Common myeloid progenitor, CD34-positive (primary cell): ENCODE results near the gene RERE.

ENCODE experiments used
- CTCF ChIA-PET: fragments of 350-600 bp; sonication (Branson Sonifier 250); formaldehyde crosslinking; loops from one replicate; lab custom pipeline; 2021; ENCODE audit warnings: antibody characterized with exemption; lab: Charles Lee
- POLR2A ChIA-PET: fragments of 350-600 bp; sonication (Branson Sonifier 250); formaldehyde crosslinking; loops from one replicate; lab custom pipeline; 2021; ENCODE audit warnings: antibody characterized with exemption; lab: Charles Lee
- DNase-seq, 3 donors: peaks; one replicate each; pipeline versions ENCODE4 v3.0.0 to v3.0.0-alpha.2; 2013
- H3K27ac ChIP-seq, 2 experiments: 1 replicate in 1 of 2; 2 replicates in 1 of 2; pipeline ENCODE4 v1.7.0; 2013; ENCODE audit warnings: inconsistent platforms in 2 of 2, low read length in 2 of 2, mild to moderate bottlenecking in 2 of 2, low read depth in 1 of 2, moderate library complexity in 1 of 2; ENCODE audit not compliant: severe bottlenecking in 2 of 2, insufficient read depth in 1 of 2, poor library complexity in 1 of 2
- H3K27me3 ChIP-seq, 5 experiments: replicated peaks in 2 of 5; 1 replicate in 3 of 5; 2 replicates in 2 of 5; pipeline versions ENCODE4 v1.6.1 to v1.7.0; 2013; ENCODE audit warnings: low read length in 4 of 5, mild to moderate bottlenecking in 2 of 5, moderate library complexity in 2 of 5, inconsistent platforms in 1 of 5; ENCODE audit not compliant: insufficient read depth in 5 of 5, control insufficient read depth in 4 of 5
- H3K36me3 ChIP-seq, 4 experiments: 1 replicate in 2 of 4; 2 replicates in 2 of 4; pipeline versions ENCODE4 v1.6.1 to v1.7.0; 2013; ENCODE audit warnings: low read length in 3 of 4, control low read depth in 1 of 4, mild to moderate bottlenecking in 1 of 4; ENCODE audit not compliant: control insufficient read depth in 4 of 4, insufficient read depth in 4 of 4
- H3K4me1 ChIP-seq, 4 experiments: 1 replicate in 3 of 4; 2 replicates in 1 of 4; pipeline versions ENCODE4 v1.6.1 to v1.7.1; 2013; ENCODE audit warnings: low read length in 3 of 4, mild to moderate bottlenecking in 3 of 4, control low read depth in 1 of 4, inconsistent platforms in 1 of 4, moderate library complexity in 1 of 4; ENCODE audit not compliant: control insufficient read depth in 4 of 4, insufficient read depth in 4 of 4; ENCODE audit errors: control extremely low read depth in 1 of 4
- H3K4me3 ChIP-seq, 7 experiments: 1 replicate in 4 of 7; 2 replicates in 3 of 7; pipeline versions ENCODE4 v1.5.1 to v1.7.0; 2013; ENCODE audit warnings: mild to moderate bottlenecking in 7 of 7, low read length in 6 of 7, moderate library complexity in 6 of 7, inconsistent platforms in 2 of 7, low read depth in 2 of 7, control low read depth in 1 of 7; ENCODE audit not compliant: insufficient read depth in 4 of 7, control insufficient read depth in 1 of 7; ENCODE audit errors: extremely low read depth in 1 of 7
- H3K9me3 ChIP-seq, 5 experiments: 1 replicate in 4 of 5; 2 replicates in 1 of 5; pipeline versions ENCODE4 v1.6.1 to v1.7.1; 2013; ENCODE audit warnings: low read length in 4 of 5, mild to moderate bottlenecking in 2 of 5, inconsistent platforms in 1 of 5, low read depth in 1 of 5, moderate library complexity in 1 of 5; ENCODE audit not compliant: control insufficient read depth in 4 of 5, insufficient read depth in 2 of 5; ENCODE audit errors: control extremely low read depth in 1 of 5
- WGBS: methylation state at CpG from one replicate; pipeline ENCODE4 v1.1.5; 2013; ENCODE audit not compliant: insufficient coverage; 5-methylcytosine and 5-hydroxymethylcytosine counted together

RERE gene

DNA sequence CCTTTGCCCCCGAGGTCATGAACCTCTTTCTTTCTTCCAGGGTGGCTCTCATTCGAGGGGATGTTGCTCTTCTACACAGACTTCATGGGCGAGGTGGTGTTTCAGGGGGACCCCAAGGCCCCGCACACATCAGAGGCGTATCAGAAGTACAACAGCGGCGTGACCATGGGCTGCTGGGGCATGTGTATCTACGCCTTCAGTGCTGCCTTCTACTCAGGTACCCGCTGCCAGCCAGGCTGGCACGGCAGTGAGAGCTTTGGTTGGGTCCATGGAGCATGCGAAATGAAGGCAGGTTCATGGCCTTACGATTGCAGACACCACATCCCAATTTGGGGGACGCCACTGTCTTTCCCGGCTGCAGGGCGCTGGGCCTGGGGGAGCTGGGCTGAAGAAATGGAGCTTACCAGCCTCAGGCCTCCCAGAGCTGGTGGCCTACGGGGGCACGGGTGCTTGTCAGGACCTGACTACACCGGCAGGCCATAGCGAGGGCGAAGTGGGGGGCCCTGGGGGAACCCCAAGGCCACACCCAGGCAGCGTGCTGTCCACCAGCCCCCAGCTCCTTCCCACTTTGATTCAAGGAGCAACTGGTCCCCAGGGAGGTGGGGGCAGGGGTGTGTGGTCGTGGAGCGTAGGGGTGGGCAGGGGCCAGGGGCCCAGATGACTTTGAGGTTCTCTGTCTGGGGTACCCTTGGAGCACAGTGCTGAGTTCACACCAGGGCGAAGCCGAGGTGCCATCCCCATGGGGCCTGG, 479.5 kb downstream of the RERE start:
- H3K4me1 ChIP-seq: no peaks in the 10 kb centered on the region
- ChIA-PET POLR2A (no interaction called here), CTCF (no interaction called here)
- no peaks in the 10 kb centered on the region for H3K27me3 ChIP-seq
- no peak for DNase-seq
- no peak overlapping the region for H3K4me3 ChIP-seq
- H3K9me3 ChIP-seq: no peaks in the 10 kb centered on the region
- 96% methylated on average over 23 of the region's 25 CpGs for WGBS
- no peaks in the 10 kb centered on the region for H3K36me3 ChIP-seq
- no peak overlapping the region for H3K27ac ChIP-seq

DNA sequence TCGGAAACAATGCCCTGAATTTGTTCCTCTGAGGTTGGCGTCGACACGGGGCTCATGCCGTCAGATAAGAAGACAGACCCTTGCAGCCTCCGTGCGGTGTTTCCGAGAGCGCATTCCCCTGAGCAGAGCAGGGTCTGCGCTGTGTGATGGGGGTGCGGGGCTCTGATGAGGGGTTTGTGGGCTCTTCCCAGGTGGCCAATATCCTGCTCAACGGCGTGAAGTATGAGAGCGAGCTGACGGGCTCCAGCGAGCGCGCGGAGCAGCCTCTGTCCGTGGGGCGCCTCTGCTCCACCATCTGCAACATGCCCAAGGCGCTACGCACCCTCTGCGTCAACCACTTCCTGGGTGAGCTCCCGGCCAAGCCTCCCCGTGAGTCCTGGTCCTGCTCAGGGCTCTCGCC, 482.2 kb downstream of the RERE start:
- H3K27ac ChIP-seq: no peak overlapping the region
- DNase-seq: no peak
- ChIA-PET CTCF (interaction anchor here (2.8 kb wide), 1 partner anchor 320 kb away, joined by 8 read pairs; no protein-coding TSS in a partner anchor), POLR2A (no interaction called here)
- H3K36me3 ChIP-seq: no peaks in the 10 kb centered on the region
- WGBS: 98% methylated on average over 22 of the region's 27 CpGs
- no peaks in the 10 kb centered on the region for H3K4me1 ChIP-seq
- H3K27me3 ChIP-seq: no peaks in the 10 kb centered on the region
- H3K9me3 ChIP-seq: no peaks in the 10 kb centered on the region
- H3K4me3 ChIP-seq: no peak overlapping the region

DNA sequence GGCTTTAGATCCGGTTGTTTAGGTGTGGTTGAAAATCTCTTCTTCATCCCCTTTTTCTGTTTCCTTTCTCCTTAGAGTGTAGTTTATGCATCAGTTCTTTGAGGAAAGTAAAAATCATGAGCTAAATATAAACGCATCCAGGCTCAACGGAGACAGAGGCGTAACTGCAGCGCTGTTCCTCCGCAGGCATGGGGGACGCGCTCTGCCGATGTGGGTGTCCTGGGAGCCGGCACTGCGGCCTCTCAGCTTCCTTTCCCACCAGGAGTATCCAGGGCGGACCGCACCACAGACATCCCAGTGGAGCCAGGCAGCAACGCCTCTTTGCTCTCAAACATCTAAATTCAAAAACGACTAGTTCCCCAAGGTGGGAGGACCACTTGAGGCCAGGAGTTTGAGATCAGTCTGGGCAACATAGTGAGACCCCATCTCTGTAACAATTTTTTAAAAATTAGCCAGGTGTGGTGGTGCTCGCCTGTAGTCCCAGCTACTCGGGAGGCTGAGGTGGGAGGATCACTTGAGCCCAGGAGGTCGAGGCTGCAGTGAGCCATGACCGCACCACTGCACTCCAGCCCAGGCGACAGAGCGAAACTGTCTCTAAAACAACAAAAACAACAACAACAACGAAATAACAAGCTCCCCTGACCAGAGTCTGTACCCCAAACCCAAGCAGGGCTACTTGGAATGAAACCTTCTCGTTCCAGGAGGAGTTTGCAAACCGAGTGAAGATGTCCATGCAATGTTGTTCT, 483.2 kb downstream of the RERE start:
- Histone ChIP-seq H3K36me3 (no peaks in the 10 kb centered on the region), H3K27me3 (peaks cover 0 to 4% (median 0%) of the 10 kb centered on the region in 5 experiments), H3K4me1 (no peaks in the 10 kb centered on the region), H3K9me3 (no peaks in the 10 kb centered on the region), H3K4me3 (no peak overlapping the region), H3K27ac (no peak overlapping the region)
- ChIA-PET POLR2A (no interaction called here), CTCF (interaction anchor here (1.0 to 2.8 kb wide), 2 partner anchors 16 to 320 kb away, joined by 4 to 8 read pairs; no protein-coding TSS in a partner anchor)
- 94% methylated on average over 16 of the region's 24 CpGs for WGBS
- no peak for DNase-seq

DNA sequence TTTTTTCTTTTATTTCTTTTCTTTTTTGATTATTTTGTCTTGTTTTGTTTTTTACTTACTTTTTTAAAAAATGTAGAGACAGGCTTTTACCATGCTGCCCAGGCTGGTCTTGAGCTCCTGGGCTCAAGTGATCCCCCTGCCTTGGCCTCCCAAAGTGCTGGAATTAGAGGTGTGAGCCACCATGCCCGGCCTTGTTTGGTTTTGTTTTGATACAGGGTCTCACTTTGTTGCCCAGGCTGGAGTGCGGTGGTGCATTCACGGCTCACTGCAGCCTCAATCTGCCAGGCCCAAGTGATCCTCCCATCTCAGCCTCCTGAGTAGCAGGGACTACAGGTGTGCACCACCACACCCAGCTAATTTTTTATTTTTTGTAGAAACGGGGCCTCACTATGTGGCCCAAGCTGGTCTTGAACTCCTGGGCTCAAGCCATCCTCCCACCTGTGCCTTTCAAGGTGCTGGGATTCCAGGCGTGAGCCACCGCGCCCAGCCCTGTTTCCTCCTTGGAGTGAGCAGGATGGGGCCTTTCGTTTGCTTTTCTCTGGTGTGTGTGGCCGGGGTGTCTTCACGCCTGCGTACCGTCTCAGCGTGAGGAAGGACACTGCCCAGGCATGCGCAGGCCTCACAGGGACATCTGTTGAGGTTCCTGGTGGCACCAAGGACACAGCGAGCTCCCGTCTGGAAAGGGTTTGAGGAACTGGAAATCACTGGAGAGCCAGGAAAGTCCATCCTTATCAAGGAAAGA, 484.0 kb downstream of the RERE start:
- ChIA-PET POLR2A (no interaction called here), CTCF (interaction anchor here (1.0 to 2.8 kb wide), 2 partner anchors 15 to 319 kb away, joined by 4 to 8 read pairs; no protein-coding TSS in a partner anchor)
- no peaks in the 10 kb centered on the region for H3K9me3 ChIP-seq
- H3K4me1 ChIP-seq: no peaks in the 10 kb centered on the region
- H3K27me3 ChIP-seq: peaks cover 0 to 4% (median 0%) of the 10 kb centered on the region in 5 experiments
- H3K36me3 ChIP-seq: no peaks in the 10 kb centered on the region
- DNase-seq: no peak
- 93% methylated on average over 12 of the region's 16 CpGs for WGBS
- no peak overlapping the region for H3K4me3 ChIP-seq
- no peak overlapping the region for H3K27ac ChIP-seq

DNA sequence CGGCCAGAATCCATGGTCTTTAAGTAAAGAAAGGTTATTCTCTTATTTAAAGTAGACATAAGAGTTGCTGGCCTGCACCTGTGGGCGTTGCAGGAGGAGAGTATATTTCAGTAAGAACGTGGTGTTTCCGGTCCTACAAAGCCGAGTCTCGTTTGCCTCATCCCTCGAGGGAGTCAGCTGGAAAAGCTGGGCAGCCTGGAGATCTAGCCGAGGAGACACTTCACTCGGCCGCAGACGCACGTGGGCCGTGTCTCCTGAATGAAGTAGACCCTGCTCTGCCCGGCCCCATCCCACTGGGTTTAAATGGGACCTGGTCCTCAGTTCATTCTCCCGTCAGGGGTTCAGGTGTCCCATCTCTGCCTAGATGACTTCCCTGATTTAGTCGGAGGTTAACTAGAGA, 484.6 kb downstream of the RERE start:
- H3K4me1 ChIP-seq: no peaks in the 10 kb centered on the region
- CTCF ChIA-PET: interaction anchor here (2.8 kb wide), 1 partner anchor 318 kb away, joined by 8 read pairs; no protein-coding TSS in a partner anchor
- H3K4me3 ChIP-seq: no peak overlapping the region
- POLR2A ChIA-PET: no interaction called here
- peaks cover 0 to 4% (median 0%) of the 10 kb centered on the region in 5 experiments for H3K27me3 ChIP-seq
- 96% methylated on average over 15 of the region's 16 CpGs for WGBS
- no peak for DNase-seq
- no peak overlapping the region for H3K27ac ChIP-seq
- no peaks in the 10 kb centered on the region for H3K9me3 ChIP-seq
- H3K36me3 ChIP-seq: no peaks in the 10 kb centered on the region

DNA sequence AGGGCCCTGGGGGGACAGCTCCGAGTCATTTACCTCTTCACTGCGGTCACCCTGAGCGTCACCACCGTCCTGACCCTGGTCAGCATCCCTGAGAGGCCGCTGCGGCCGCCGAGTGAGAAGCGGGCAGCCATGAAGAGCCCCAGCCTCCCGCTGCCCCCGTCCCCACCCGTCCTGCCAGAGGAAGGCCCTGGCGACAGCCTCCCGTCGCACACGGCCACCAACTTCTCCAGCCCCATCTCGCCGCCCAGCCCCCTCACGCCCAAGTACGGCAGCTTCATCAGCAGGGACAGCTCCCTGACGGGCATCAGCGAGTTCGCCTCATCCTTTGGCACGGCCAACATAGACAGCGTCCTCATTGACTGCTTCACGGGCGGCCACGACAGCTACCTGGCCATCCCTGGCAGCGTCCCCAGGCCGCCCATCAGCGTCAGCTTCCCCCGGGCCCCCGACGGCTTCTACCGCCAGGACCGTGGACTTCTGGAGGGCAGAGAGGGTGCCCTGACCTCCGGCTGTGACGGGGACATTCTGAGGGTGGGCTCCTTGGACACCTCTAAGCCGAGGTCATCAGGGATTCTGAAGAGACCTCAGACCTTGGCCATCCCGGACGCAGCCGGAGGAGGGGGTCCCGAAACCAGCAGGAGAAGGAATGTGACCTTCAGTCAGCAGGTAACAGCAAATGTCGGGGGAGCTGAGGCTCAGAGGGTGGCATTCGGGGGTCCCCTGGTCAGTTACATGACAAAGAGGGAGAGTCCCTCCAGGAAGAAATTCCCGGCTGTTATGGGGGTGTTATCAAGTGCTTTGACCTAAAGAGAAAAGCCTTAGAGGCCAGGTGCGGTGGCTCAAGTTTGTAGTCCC, 486.9 kb downstream of the RERE start:
- H3K36me3 ChIP-seq: no peaks in the 10 kb centered on the region
- CTCF ChIA-PET: no interaction called here
- DNase-seq: no peak
- no peak overlapping the region for H3K27ac ChIP-seq
- no peaks in the 10 kb centered on the region for H3K4me1 ChIP-seq
- H3K9me3 ChIP-seq: no peaks in the 10 kb centered on the region
- WGBS: 94% methylated on average over 45 of the region's 47 CpGs
- H3K27me3 ChIP-seq: peaks cover 0 to 6% (median 0%) of the 10 kb centered on the region in 5 experiments
- H3K4me3 ChIP-seq: no peak overlapping the region
- POLR2A ChIA-PET: no interaction called here
